Right lobe of liver (tissue), 6 donors: ENCODE measurements around the gene RCL1. TPM values are rescaled to one million over a fixed set of nuclear protein-coding genes. Genes with fewer than 3 reads are reported as not detected.
"Not testable (repeated sequence)": the region's sequence is repeated elsewhere in the genome, so short reads cannot be mapped to it uniquely, and the experiment has no call there.

Source experiments
- ATAC-seq, 4 donors: fragments of 200-7000 bp; cut with Tn5 transposase; one replicate each; pipeline ENCODE4 v1.9.1; 2020; ENCODE audit warnings: mild to moderate bottlenecking in 4 of 4, moderate library complexity in 4 of 4
- DNase-seq, 3 donors: peaks; one replicate each; pipeline ENCODE4 v3.0.0-alpha.2; 2020
- H3K27ac ChIP-seq, 3 donors: fragments of 200-600 bp; one replicate each; pipeline ENCODE4 v1.8.0; 2022
- H3K27me3 ChIP-seq, 2 donors: fragments of 200-600 bp; one replicate each; pipeline ENCODE4 v1.8.0; 2022
- H3K36me3 ChIP-seq, 4 donors: fragments of 200-600 bp; sonication (generic) in 1 of 4; one replicate each; pipeline versions ENCODE4 v1.5.1 to v1.8.0; 2017 to 2022; ENCODE audit warnings: control low read depth in 1 of 4
- H3K4me1 ChIP-seq, 4 donors: fragments of 200-600 bp; sonication (generic) in 1 of 4; one replicate each; pipeline versions ENCODE4 v1.5.1 to v1.8.0; 2017 to 2022; ENCODE audit warnings: control low read depth in 1 of 4
- H3K4me3 ChIP-seq, 3 donors: fragments of 200-600 bp; one replicate each; pipeline ENCODE4 v1.8.0; 2022
- H3K9me3 ChIP-seq, 4 donors: fragments of 200-600 bp; sonication (generic) in 1 of 4; one replicate each; pipeline versions ENCODE4 v1.5.1 to v1.8.0; 2017 to 2022; ENCODE audit warnings: control low read depth in 1 of 4
- CTCF ChIP-seq, 4 donors: fragments of 200-600 bp in 3 of 4; fragments of 450-650 bp in 1 of 4; IDR thresholded peaks; one replicate each; pipeline versions ENCODE4 v1.5.1 to v1.8.0; 2016 to 2022; ENCODE audit warnings: antibody characterized with exemption in 4 of 4, mild to moderate bottlenecking in 2 of 4
- POLR2A ChIP-seq: fragments of 450-650 bp; IDR thresholded peaks from one replicate; pipeline ENCODE4 v1.6.1; 2017; ENCODE audit warnings: antibody characterized with exemption, mild to moderate bottlenecking
- WGBS: methylation state at CpG from one replicate; pipeline ENCODE4 v1.1.6; 2018; ENCODE audit warnings: low coverage, low lambda C conversion rate; ENCODE audit not compliant: insufficient coverage; ENCODE audit errors: missing lambda C conversion rate; 5-methylcytosine and 5-hydroxymethylcytosine counted together
- intact Hi-C, 2 donors: fragments of 100-400 bp; cut with DNase I; formaldehyde crosslinking; loops; one replicate each; pipeline versions ENCODE4 v1.11.2 to v1.14.1; 2022
- total RNA-seq, 6 experiments: library from RNA; depleted of rRNA in 2 of 6; stranded (reverse); fragments of >200 nt in 2 of 6; fragmentation: NEBNext Ultra II Directional in 3 of 6; extraction: Animal tissue kit (Norgen Biotek cat#: 25700) in 3 of 6; gene quantifications; one replicate each; pipeline versions ENCODE4 v1.1.0 to v1.2.4, GENCODE V29; 2016 to 2023
- donor health status: DM: no; HTN: yes; CAD: no.
- donor health status: DM: no; HTN: no; CAD: no.
- donor health status: DM: no; HTN: no; CAD: no.
- donor health status: DM: no; HTN: yes; CAD: no.
- donor health status: DM: no; HTN: yes; CAD: no.

The RCL1 gene
- total RNA-seq, 6 experiments from 2014 or later: 20.2 to 108 (median 63.4) TPM

DNA sequence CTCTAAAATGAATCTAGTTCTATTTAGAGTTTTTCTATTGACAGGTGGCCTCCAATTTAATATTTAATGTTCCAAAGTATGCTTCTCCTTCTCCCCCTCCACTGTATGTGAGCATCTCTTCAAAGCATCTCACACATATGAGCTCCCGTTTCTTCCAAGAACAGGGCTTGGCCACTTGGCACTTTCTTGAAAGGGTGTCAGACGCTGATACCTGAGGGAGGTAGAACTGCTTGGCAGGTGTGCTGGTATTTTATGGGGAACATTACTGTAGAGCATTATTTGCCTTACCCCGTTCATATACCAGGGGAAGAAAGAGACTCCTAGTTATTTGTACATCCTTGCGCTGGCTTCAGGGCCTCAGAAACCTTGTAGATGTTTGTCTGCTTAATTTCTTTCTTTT is 1.9 kb downstream of the RCL1 start:
- no peaks in the 10 kb centered on the region for H3K27me3 ChIP-seq
- 97% methylated on average over 4 of the region's 4 CpGs for WGBS
- ATAC-seq (no peak), DNase-seq (no peak)
- intact Hi-C loops: no loop called here
- no peak for TF ChIP-seq POLR2A
- no peak for TF ChIP-seq CTCF (IDR thresholded peaks at IDR 0.05)
- H3K27ac ChIP-seq: no peak overlapping the region
- peaks cover 0 to 17% (median 4%) of the 10 kb centered on the region in 4 donors for H3K4me1 ChIP-seq
- H3K4me3 ChIP-seq: no peak overlapping the region
- H3K9me3 ChIP-seq: no peaks in the 10 kb centered on the region
- H3K36me3 ChIP-seq: no peaks in the 10 kb centered on the region

GRCh38 chr9:4795108-4795507 is 2.4 kb downstream of the RCL1 start:
- peaks cover 0 to 17% (median 4%) of the 10 kb centered on the region in 4 donors for H3K4me1 ChIP-seq
- DNase-seq, H3K27me3 ChIP-seq, ATAC-seq, H3K4me3 ChIP-seq, H3K9me3 ChIP-seq, H3K27ac ChIP-seq, H3K36me3 ChIP-seq, intact Hi-C loops: not testable (repeated sequence)
- 96% methylated on average over 10 of the region's 10 CpGs for WGBS

GRCh38 chr9:4796530-4796929 is 3.8 kb downstream of the RCL1 start:
- Histone ChIP-seq H3K27me3 (no peaks in the 10 kb centered on the region), H3K4me3 (no peak overlapping the region), H3K27ac (no peak overlapping the region), H3K4me1 (peaks cover 0 to 18% (median 6%) of the 10 kb centered on the region in 4 donors), H3K36me3 (no peaks in the 10 kb centered on the region), H3K9me3 (no peaks in the 10 kb centered on the region)
- ATAC-seq (no peak), DNase-seq (no peak)
- intact Hi-C loops: no loop called here
- 97% methylated on average over 2 of the region's 2 CpGs for WGBS
- no peak for TF ChIP-seq CTCF (IDR thresholded peaks at IDR 0.05)
- no peak for TF ChIP-seq POLR2A

DNA sequence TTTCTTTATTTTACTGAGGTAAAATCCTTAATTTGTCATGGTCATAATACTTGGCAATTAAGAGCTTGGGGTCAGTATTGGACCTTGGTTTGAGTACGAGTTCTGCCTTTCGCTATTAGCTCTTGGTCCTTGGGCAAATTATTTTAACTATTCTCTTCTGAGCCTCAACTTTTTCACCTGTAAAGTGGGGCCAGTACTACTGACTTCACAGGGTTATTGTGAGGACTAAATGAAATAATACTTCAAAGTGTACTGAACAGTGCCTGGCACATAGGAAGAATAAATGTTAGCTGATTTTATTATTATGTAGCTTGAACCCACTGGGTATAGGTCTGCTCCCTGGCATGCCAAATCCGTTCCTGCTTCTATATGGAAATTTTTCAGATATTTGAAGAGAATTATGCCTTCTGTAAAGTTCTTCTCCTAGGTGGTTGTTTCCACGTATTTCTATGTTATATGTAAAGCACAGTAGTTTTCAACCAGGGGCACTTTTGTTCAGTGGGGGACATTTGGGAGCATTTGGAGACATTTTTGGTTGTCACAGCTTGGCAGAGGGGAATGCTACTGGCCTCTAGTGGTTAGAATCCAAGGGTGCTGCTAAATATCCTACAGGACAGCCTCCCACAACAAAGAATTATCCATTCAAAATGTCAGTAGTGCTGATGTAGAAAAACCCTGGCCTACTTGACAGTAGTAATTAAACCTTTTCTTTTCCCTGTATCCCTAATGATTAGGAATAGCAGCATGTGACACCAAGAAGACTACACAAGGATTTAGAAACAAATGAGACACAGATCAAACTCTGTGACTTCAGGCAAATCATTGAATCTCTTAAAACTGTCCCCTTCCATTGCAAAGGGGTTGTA is 4.5 kb downstream of the RCL1 start:
- H3K4me1 ChIP-seq: peaks cover 0 to 16% (median 5%) of the 10 kb centered on the region in 4 donors
- H3K27ac ChIP-seq: no peak overlapping the region
- no peak for DNase-seq
- no peaks in the 10 kb centered on the region for H3K27me3 ChIP-seq
- peak in 2 of 4 donors; percentile 16 to 17 for ATAC-seq
- H3K9me3 ChIP-seq: no peaks in the 10 kb centered on the region
- WGBS: 77% methylated on average over 4 of the region's 4 CpGs
- H3K36me3 ChIP-seq: no peaks in the 10 kb centered on the region
- H3K4me3 ChIP-seq: no peak overlapping the region
- intact Hi-C loops: no loop called here
- TF ChIP-seq CTCF (IDR thresholded peaks at IDR 0.05) (peak; percentile 48 to 85 (median 79)), POLR2A (no peak)

DNA sequence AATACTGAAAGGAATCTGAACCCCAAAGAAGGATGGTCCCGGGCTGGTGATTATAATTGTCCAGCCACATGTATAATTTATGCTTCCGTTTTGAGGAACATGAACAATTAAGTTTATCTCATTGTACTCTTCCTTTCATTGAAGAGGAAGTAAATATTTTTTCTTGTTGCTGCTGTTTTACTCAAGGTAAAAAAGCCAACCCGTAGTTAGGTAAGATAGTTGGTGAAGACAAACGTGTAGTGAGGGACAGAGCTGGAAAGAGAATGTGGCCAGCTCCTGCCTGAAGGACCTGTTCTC is 5.1 kb downstream of the RCL1 start:
- intact Hi-C loops: no loop called here
- Histone ChIP-seq H3K4me1 (peaks cover 0 to 16% (median 5%) of the 10 kb centered on the region in 4 donors), H3K4me3 (no peak overlapping the region), H3K9me3 (no peaks in the 10 kb centered on the region), H3K27ac (no peak overlapping the region), H3K36me3 (no peaks in the 10 kb centered on the region), H3K27me3 (no peaks in the 10 kb centered on the region)
- ATAC-seq (peak in 1 of 4 donors; percentile 9), DNase-seq (no peak)
- WGBS: 33% methylated on average over 4 of the region's 4 CpGs
- TF ChIP-seq POLR2A: no peak
- TF ChIP-seq CTCF (IDR thresholded peaks at IDR 0.05): no peak
